ENCODE data around the gene MGLL. TPM values are rescaled to one million over a fixed set of nuclear protein-coding genes. Genes with fewer than 3 reads are reported as not detected.

Gene MGLL
- total and polyA plus RNA-seq, 2 donors from 2014 or later: 74.2 to 250 TPM

DNA sequence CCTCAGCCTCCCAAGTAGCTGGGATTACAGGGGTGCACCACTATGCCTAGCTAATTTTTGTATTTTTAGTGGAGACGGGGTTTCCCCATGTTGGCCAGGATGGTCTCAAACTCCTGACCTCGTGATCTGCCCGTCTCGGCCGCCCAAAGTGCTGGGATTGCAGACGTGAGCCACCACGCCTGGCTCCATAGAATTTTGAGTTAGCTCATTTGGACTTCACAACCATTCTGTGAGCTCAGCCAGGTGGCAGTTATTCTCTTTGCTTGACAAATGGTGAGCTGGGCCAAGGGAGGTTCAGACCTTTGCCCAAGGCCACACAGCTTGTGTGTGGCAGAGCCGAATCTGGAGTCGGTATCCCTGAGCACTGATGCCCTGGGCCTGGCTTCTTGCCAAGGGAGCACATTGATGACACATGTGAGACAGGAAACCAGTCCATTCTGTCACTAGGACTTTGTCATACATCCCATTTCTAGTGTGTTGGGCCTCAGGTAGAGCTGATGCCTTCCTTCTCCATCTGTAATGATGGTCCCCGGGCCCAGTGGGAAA, 175.7 kb downstream of the MGLL start:
- no peak overlapping the region for H3K9ac ChIP-seq (ENCODE audit: low read length in 3 of 3)
- TF ChIP-seq, protein P1, sequence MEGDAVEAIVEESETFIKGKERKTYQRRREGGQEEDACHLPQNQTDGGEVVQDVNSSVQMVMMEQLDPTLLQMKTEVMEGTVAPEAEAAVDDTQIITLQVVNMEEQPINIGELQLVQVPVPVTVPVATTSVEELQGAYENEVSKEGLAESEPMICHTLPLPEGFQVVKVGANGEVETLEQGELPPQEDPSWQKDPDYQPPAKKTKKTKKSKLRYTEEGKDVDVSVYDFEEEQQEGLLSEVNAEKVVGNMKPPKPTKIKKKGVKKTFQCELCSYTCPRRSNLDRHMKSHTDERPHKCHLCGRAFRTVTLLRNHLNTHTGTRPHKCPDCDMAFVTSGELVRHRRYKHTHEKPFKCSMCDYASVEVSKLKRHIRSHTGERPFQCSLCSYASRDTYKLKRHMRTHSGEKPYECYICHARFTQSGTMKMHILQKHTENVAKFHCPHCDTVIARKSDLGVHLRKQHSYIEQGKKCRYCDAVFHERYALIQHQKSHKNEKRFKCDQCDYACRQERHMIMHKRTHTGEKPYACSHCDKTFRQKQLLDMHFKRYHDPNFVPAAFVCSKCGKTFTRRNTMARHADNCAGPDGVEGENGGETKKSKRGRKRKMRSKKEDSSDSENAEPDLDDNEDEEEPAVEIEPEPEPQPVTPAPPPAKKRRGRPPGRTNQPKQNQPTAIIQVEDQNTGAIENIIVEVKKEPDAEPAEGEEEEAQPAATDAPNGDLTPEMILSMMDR (IDR thresholded peaks at IDR 0.05; ENCODE audit: borderline replicate concordance, extremely low read depth, insufficient read depth): no peak
- H3K36me3 ChIP-seq (ENCODE audit: control insufficient read depth in 2 of 3, insufficient read depth in 3 of 3, low read length in 3 of 3): no peaks in the 10 kb centered on the region
- no peaks in the 10 kb centered on the region for H3K27me3 ChIP-seq (ENCODE audit: control insufficient read depth, insufficient read depth, low read length)
- intact Hi-C loops (cut with DNase I): no loop called here
- FAIRE-seq: no peak
- no peaks in the 10 kb centered on the region for H3K9me3 ChIP-seq (ENCODE audit: control insufficient read depth in 2 of 3, insufficient read depth in 1 of 3, low read length in 3 of 3)
- no peak overlapping the region for H3K27ac ChIP-seq (ENCODE audit: low read depth in 2 of 2, low read length in 2 of 2)
- peaks cover 0 to 9% (median 8%) of the 10 kb centered on the region in 3 donors for H3K4me1 ChIP-seq (ENCODE audit: control insufficient read depth in 2 of 3, insufficient read depth in 2 of 3, low read depth in 1 of 3, low read length in 3 of 3)
- H3K4me3 ChIP-seq (ENCODE audit: low read length in 3 of 3): no peak overlapping the region
- DNase-seq: no peak

DNA sequence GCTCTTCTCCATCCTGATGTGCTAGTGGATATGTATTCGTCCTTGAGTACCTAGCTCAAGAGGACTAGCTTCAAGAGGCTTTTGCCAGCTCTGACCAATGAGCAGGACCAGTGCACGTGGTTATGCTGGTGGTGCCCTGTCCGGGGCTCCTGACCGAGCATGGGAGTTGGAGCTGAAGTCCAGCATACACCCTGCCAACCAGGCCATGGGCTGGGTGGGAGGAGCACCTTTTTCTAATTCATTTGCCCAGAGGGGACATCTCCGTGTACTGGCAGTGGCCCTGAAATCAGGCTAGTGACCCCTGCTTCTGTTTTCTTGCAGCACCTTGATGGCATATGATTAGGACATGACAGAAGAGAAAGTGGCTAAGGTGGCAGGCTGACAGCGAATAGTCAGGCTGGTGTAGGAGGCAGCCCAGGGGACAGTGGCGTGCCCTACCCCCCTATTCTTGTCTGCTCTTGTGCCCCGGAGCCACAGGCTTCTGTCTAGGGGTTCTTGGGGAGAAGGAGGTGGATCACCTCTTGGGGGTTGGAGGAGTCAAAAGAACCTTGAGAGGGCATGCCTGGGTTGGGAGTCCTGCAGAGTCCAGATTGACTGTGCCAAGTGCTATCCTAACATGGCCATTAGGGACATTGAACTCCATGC, 176.8 kb downstream of the MGLL start:
- no peak overlapping the region for H3K9ac ChIP-seq (ENCODE audit: low read length in 3 of 3)
- no peak overlapping the region for H3K27ac ChIP-seq (ENCODE audit: low read depth in 2 of 2, low read length in 2 of 2)
- H3K27me3 ChIP-seq (ENCODE audit: control insufficient read depth, insufficient read depth, low read length): no peaks in the 10 kb centered on the region
- FAIRE-seq (no peak), DNase-seq (no peak)
- H3K9me3 ChIP-seq (ENCODE audit: control insufficient read depth in 2 of 3, insufficient read depth in 1 of 3, low read length in 3 of 3): no peaks in the 10 kb centered on the region
- peaks cover 0 to 9% (median 8%) of the 10 kb centered on the region in 3 donors for H3K4me1 ChIP-seq (ENCODE audit: control insufficient read depth in 2 of 3, insufficient read depth in 2 of 3, low read depth in 1 of 3, low read length in 3 of 3)
- H3K4me3 ChIP-seq (ENCODE audit: low read length in 3 of 3): no peak overlapping the region
- no peaks in the 10 kb centered on the region for H3K36me3 ChIP-seq (ENCODE audit: control insufficient read depth in 2 of 3, insufficient read depth in 3 of 3, low read length in 3 of 3)
- TF ChIP-seq, protein P1 (IDR thresholded peaks at IDR 0.05; ENCODE audit: borderline replicate concordance, extremely low read depth, insufficient read depth): no peak
- intact Hi-C loops (cut with DNase I): no loop called here

- no peaks in the 10 kb centered on the region for H3K9me3 ChIP-seq (ENCODE audit: control insufficient read depth in 2 of 3, insufficient read depth in 1 of 3, low read length in 3 of 3)
- no peak for FAIRE-seq
Observed at GRCh38 chr3:127644641-127645370, 177.5 kb downstream of the MGLL start.

More at GRCh38 chr3:127644641-127645370, 177.5 kb downstream of the MGLL start:
- no peak for DNase-seq
- Histone ChIP-seq H3K9ac (ENCODE audit: low read length in 3 of 3) (no peak overlapping the region), H3K4me1 (ENCODE audit: control insufficient read depth in 2 of 3, insufficient read depth in 2 of 3, low read depth in 1 of 3, low read length in 3 of 3) (peaks cover 0 to 9% (median 8%) of the 10 kb centered on the region in 3 donors), H3K27ac (ENCODE audit: low read depth in 2 of 2, low read length in 2 of 2) (no peak overlapping the region), H3K27me3 (ENCODE audit: control insufficient read depth, insufficient read depth, low read length) (no peaks in the 10 kb centered on the region), H3K36me3 (ENCODE audit: control insufficient read depth in 2 of 3, insufficient read depth in 3 of 3, low read length in 3 of 3) (no peaks in the 10 kb centered on the region), H3K4me3 (ENCODE audit: low read length in 3 of 3) (no peak overlapping the region)
- TF ChIP-seq, protein P1 (IDR thresholded peaks at IDR 0.05; ENCODE audit: borderline replicate concordance, extremely low read depth, insufficient read depth): no peak
- intact Hi-C loops (cut with DNase I): no loop called here

Data from kidney (tissue), 14 donors.